HCT116 (cell line): ENCODE measurements around the gene SDR42E2. TPM values are rescaled to one million over a fixed set of nuclear protein-coding genes. Genes with fewer than 3 reads are reported as not detected.

Experiments used
- ATAC-seq: fragments of 200-7000 bp; cut with Tn5 transposase; 2 replicates; pipeline ENCODE4 v1.9.1; 2020; ENCODE audit warnings: mild to moderate bottlenecking, moderate library complexity
- BruUV-seq: library from RNA; stranded (reverse); fragments of 400-500 nt; replicated peaks from 2 replicates; lab custom pipeline; 2021; lab: Mats Ljungman, UMichigan
- CTCF ChIA-PET: fragments of 300-600 bp; sonication (Branson Sonifier 250); formaldehyde crosslinking; loops from one replicate; lab custom pipeline; 2021; ENCODE audit warnings: antibody characterized with exemption; lab: Charles Lee
- POLR2A ChIA-PET: fragments of 300-600, 350-600 bp; sonication (Branson Sonifier 250); formaldehyde crosslinking; loops from one replicate; lab custom pipeline; 2021; ENCODE audit warnings: antibody characterized with exemption; lab: Charles Lee
- RAD21 ChIA-PET, 2 experiments: fragments of 300-600 bp; sonication (Branson Sonifier 250); formaldehyde crosslinking; loops; one replicate each; lab custom pipeline; 2023; ENCODE audit warnings: low total read pairs in 2 of 2; ENCODE audit not compliant: uncharacterized antibody in 2 of 2, unreplicated experiment in 2 of 2, low non-redundant PET in 1 of 2; lab: Charles Lee
- DNase-seq: peaks from one replicate; pipeline ENCODE4 v3.0.0-alpha.2; 2010; ENCODE audit warnings: low read depth, low spot score
- H2AFZ ChIP-seq: fragments of 200-600 bp; shearing (Covaris generic), sonication (generic); 2 replicates; pipeline ENCODE4 v1.6.1; 2017; ENCODE audit warnings: low read depth, mixed run types, mixed read lengths, antibody characterized with exemption, low read length; ENCODE audit not compliant: poor library complexity, severe bottlenecking
- H3K27ac ChIP-seq: 2 replicates; pipeline ENCODE4 v1.5.1; 2012; ENCODE audit warnings: low read depth, low read length
- H3K27me3 ChIP-seq: fragments of 200-600 bp; sonication (generic); 2 replicates; pipeline ENCODE4 v1.6.1; 2016; ENCODE audit warnings: mixed run types, low read length, mixed read lengths; ENCODE audit not compliant: insufficient read depth
- H3K36me3 ChIP-seq, 2 experiments: fragments of 200-500 bp in 1 of 2; fragments of 200-600 bp in 1 of 2; sonication (Bioruptor generic) in 1 of 2; sonication (generic) in 1 of 2; 2 replicates each; pipeline versions ENCODE4 v1.5.1 to v1.6.1; 2014 to 2016; ENCODE audit warnings: low read length in 2 of 2, inconsistent platforms in 1 of 2, mixed read lengths in 1 of 2, mixed run types in 1 of 2; ENCODE audit not compliant: insufficient read depth in 2 of 2, control insufficient read depth in 1 of 2
- H3K4me1 ChIP-seq, 2 experiments: fragments of 200-600 bp in 1 of 2; sonication (generic) in 1 of 2; 2 replicates each; pipeline versions ENCODE4 v1.5.1 to v1.6.1; 2012 to 2017; ENCODE audit warnings: low read length in 2 of 2, inconsistent platforms in 1 of 2, mild to moderate bottlenecking in 1 of 2, mixed read lengths in 1 of 2, mixed run types in 1 of 2, moderate library complexity in 1 of 2; ENCODE audit not compliant: insufficient read depth in 2 of 2, control insufficient read depth in 1 of 2
- H3K4me2 ChIP-seq: fragments of 200-600 bp; sonication (generic); 2 replicates; pipeline ENCODE4 v1.6.1; 2017; ENCODE audit warnings: mixed run types, low read length, mixed read lengths
- H3K4me3 ChIP-seq, 2 experiments: fragments of 200-600 bp in 1 of 2; sonication (generic) in 1 of 2; replicated peaks in 1 of 2; 2 replicates each; pipeline ENCODE4 v1.5.1; 2011 to 2016; ENCODE audit warnings: low read length in 2 of 2, control low read depth in 1 of 2, low read depth in 1 of 2, mild to moderate bottlenecking in 1 of 2, mixed read lengths in 1 of 2, mixed run types in 1 of 2
- H3K79me2 ChIP-seq: fragments of 200-600 bp; sonication (generic); 2 replicates; pipeline ENCODE4 v1.6.1; 2017; ENCODE audit warnings: mild to moderate bottlenecking, mixed run types, low read length, moderate library complexity, mixed read lengths; ENCODE audit not compliant: insufficient read depth
- H3K9ac ChIP-seq: fragments of 200-600 bp; sonication (generic); 2 replicates; pipeline ENCODE4 v1.6.1; 2016; ENCODE audit warnings: low read length, mixed read lengths
- H3K9me2 ChIP-seq: fragments of 200-600 bp; sonication (generic), shearing (Covaris generic); 2 replicates; pipeline ENCODE4 v1.6.1; 2017; ENCODE audit warnings: mixed run types, mild to moderate bottlenecking, moderate library complexity; ENCODE audit not compliant: insufficient read depth
- H3K9me3 ChIP-seq, 2 experiments: fragments of 200-500 bp in 1 of 2; fragments of 200-600 bp in 1 of 2; sonication (Bioruptor generic) in 1 of 2; sonication (generic) in 1 of 2; 2 replicates each; pipeline ENCODE4 v1.6.1; 2014 to 2017; ENCODE audit warnings: low read length in 2 of 2, mixed read lengths in 2 of 2, inconsistent platforms in 1 of 2, low read depth in 1 of 2, mild to moderate bottlenecking in 1 of 2, mixed run types in 1 of 2, moderate library complexity in 1 of 2; ENCODE audit not compliant: control insufficient read depth in 1 of 2, insufficient read depth in 1 of 2
- H4K20me1 ChIP-seq: fragments of 200-600 bp; sonication (generic), shearing (Covaris generic); 2 replicates; pipeline ENCODE4 v1.6.1; 2017; ENCODE audit warnings: mixed run types, mild to moderate bottlenecking, moderate library complexity; ENCODE audit not compliant: insufficient read depth
- FOSL1 ChIP-seq: IDR thresholded peaks from 2 replicates; pipeline ENCODE4 v1.6.1; 2012; ENCODE audit warnings: low read depth
- SRF ChIP-seq: IDR thresholded peaks from 2 replicates; pipeline ENCODE4 v1.6.1; 2012; ENCODE audit warnings: low read depth
- intact Hi-C: fragments of 100-400 bp; cut with micrococcal nuclease; formaldehyde crosslinking; loops from 2 replicates; pipeline ENCODE4 v1.10.0; 2022
- total RNA-seq: library from RNA; stranded (reverse); gene quantifications from one replicate; pipeline ENCODE4 v1.2.1, GENCODE V29; 2021; ENCODE audit not compliant: unreplicated experiment

Gene SDR42E2
- total RNA-seq, 1 experiment from 2014 or later = 0.27 TPM

DNA sequence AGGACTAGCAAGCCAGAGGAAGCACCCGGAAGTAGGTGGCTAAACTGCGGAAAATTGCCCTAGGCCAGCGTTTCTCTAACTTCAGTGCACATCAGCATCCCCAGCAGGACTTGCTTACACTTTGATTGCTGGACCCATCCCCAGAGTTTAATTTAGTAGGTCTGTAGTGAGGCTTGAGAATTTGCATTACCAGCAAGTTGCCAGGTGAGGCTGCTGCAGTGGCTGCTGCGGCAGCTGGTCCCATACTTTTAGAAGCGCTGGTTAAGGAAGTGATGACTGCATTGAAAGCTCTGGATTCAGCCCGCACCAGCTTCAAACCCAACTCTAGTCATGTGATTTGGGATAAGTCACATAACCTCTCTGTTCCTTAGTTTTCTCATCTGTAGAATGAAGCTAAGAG, 48.0 kb downstream of the SDR42E2 start:
- no peak for DNase-seq
- Histone ChIP-seq H3K4me3 (no peak overlapping the region), H2AFZ (no peak overlapping the region), H3K4me1 (peaks cover 9 to 18% of the 10 kb centered on the region in 2 experiments; a peak in 3 of 4 replicates)
- intact Hi-C loops = no loop called here
- ChIA-PET RAD21 (no interaction called here), CTCF (interaction anchor here (1.0 kb wide), 1 partner anchor 22 kb away, joined by 3 read pairs; no protein-coding TSS in a partner anchor)
- TF ChIP-seq SRF = no peak
- TF ChIP-seq, all 23 proteins: peak for 0
- Histone ChIP-seq H3K79me2 (peaks cover 72% of the 10 kb centered on the region), H3K27ac (no peak overlapping the region), H3K9me2 (no peaks in the 10 kb centered on the region), H3K9ac (no peak overlapping the region), H3K27me3 (no peaks in the 10 kb centered on the region), H3K4me2 (no peak overlapping the region), H3K9me3 (no peaks in the 10 kb centered on the region; a peak in 1 of 4 replicates), H4K20me1 (no peaks in the 10 kb centered on the region), H3K36me3 (peaks cover 0 to 7% of the 10 kb centered on the region in 2 experiments; a peak in 1 of 4 replicates)
- POLR2A ChIA-PET = interaction anchor here (1.7 kb wide), 1 partner anchor 11 kb away, joined by 4 read pairs; no protein-coding TSS in a partner anchor
- BruUV-seq = no TSS peak
- no peak for ATAC-seq

DNA sequence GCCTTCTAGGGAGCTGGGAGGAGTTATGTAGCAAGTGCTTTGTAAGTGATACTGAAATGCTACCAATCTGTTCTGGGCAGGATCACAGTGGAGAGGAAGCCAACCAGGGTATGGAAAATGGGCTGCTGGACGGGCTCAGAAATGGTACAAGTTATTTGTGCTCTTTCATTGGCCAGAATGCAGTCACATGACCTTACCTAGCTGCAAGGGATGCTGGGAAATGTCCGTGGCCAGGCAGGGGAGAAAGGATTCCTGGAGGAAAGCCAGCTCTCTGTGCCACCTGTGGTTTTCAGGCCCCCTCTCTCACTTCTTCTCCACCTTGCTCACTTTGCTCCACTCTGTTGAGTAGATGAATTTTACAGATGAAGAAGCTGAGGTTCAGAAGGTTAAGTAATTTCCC, 48.5 kb downstream of the SDR42E2 start:
- no TSS peak for BruUV-seq
- ATAC-seq = no peak
- POLR2A ChIA-PET = interaction anchor here (1.7 kb wide), 1 partner anchor 11 kb away, joined by 4 read pairs; no protein-coding TSS in a partner anchor

More for the DNA sequence above, 48.5 kb downstream of the SDR42E2 start:
- H3K9me3 ChIP-seq = no peaks in the 10 kb centered on the region; a peak in 1 of 4 replicates
- H4K20me1 ChIP-seq = no peaks in the 10 kb centered on the region
- peaks cover 0 to 7% of the 10 kb centered on the region in 2 experiments; a peak in 1 of 4 replicates for H3K36me3 ChIP-seq
- RAD21 ChIA-PET = no interaction called here
- H3K79me2 ChIP-seq = peaks cover 72% of the 10 kb centered on the region
- H3K27ac ChIP-seq = no peak overlapping the region
- peaks cover 4 to 12% of the 10 kb centered on the region in 2 experiments; a peak in 2 of 4 replicates for H3K4me1 ChIP-seq
- H3K4me2 ChIP-seq = no peak overlapping the region
- H3K4me3 ChIP-seq = no peak overlapping the region
- no peak for DNase-seq
- CTCF ChIA-PET = no interaction called here
- H3K9ac ChIP-seq = no peak overlapping the region
- no peak for TF ChIP-seq FOSL1
- intact Hi-C loops = no loop called here
- H3K27me3 ChIP-seq = no peaks in the 10 kb centered on the region
- no peaks in the 10 kb centered on the region for H3K9me2 ChIP-seq
- no peak overlapping the region for H2AFZ ChIP-seq
